Uterus (tissue), 4 donors: ENCODE data around the gene SPRYD7. TPM values are rescaled to one million over a fixed set of nuclear protein-coding genes. Genes with fewer than 3 reads are reported as not detected.

Experiments used
- DNase-seq, 2 donors: peaks; one replicate each; pipeline ENCODE4 v3.0.0-alpha.2; 2019 to 2020
- H3K27ac ChIP-seq, 2 donors: fragments of 200-600 bp; sonication (generic); 1 replicate in 1 of 2; 2 replicates in 1 of 2; pipeline ENCODE4 v1.5.1; 2016 to 2018
- H3K27me3 ChIP-seq, 2 donors: fragments of 200-600 bp; sonication (generic); one replicate each; pipeline ENCODE4 v1.5.1; 2018 to 2019; ENCODE audit warnings: control low read depth in 1 of 2
- H3K36me3 ChIP-seq, 2 donors: fragments of 200-600 bp; sonication (generic); one replicate each; pipeline ENCODE4 v1.5.1; 2019; ENCODE audit warnings: control low read depth in 1 of 2
- H3K4me1 ChIP-seq, 2 donors: fragments of 200-600 bp; sonication (generic); one replicate each; pipeline ENCODE4 v1.5.1; 2018 to 2019; ENCODE audit warnings: control low read depth in 1 of 2
- H3K4me3 ChIP-seq, 2 donors: fragments of 200-600 bp; sonication (generic); 1 replicate in 1 of 2; 2 replicates in 1 of 2; pipeline ENCODE4 v1.5.1; 2018 to 2019; ENCODE audit warnings: mild to moderate bottlenecking in 1 of 2
- H3K9me3 ChIP-seq, 2 donors: fragments of 200-600 bp; sonication (generic); one replicate each; pipeline ENCODE4 v1.5.1; 2019; ENCODE audit warnings: control low read depth in 1 of 2
- POLR2A ChIP-seq, 2 donors: fragments of 450-650 bp; IDR thresholded peaks; one replicate each; pipeline ENCODE4 v1.6.1; 2016; ENCODE audit warnings: antibody characterized with exemption in 2 of 2, mild to moderate bottlenecking in 1 of 2, moderate library complexity in 1 of 2
- intact Hi-C: fragments of 100-400 bp; cut with DNase I; formaldehyde crosslinking; loops from one replicate; pipeline ENCODE4 v1.15.1; 2023; ENCODE audit warnings: low total_unique reads
- total RNA-seq, 4 donors: library from RNA; depleted of rRNA in 3 of 4; stranded (reverse); fragments of >200 nt in 3 of 4; gene quantifications; one replicate each; pipeline versions ENCODE4 v1.1.0 to v1.2.4, GENCODE V29; 2014 to 2023
- TF ChIP-seq, protein P1 (sequence below), 4 experiments: fragments of 200-600 bp in 2 of 4; fragments of 450-650 bp in 2 of 4; sonication (generic) in 2 of 4; IDR thresholded peaks; one replicate each; pipeline ENCODE4 v1.5.1; 2016 to 2019; ENCODE audit warnings: antibody characterized with exemption in 4 of 4, mild to moderate bottlenecking in 2 of 4, moderate library complexity in 1 of 4
- donor health status: DM: yes; HTN: yes; CAD: no.

SPRYD7 gene, protein sequence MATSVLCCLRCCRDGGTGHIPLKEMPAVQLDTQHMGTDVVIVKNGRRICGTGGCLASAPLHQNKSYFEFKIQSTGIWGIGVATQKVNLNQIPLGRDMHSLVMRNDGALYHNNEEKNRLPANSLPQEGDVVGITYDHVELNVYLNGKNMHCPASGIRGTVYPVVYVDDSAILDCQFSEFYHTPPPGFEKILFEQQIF
- 10 to 100 TPM in 1 of 4 donors, 1 to 10 TPM in 2, under 1 TPM in 1; 0.59 to 10.2 (median 4.3) TPM for total RNA-seq

DNA sequence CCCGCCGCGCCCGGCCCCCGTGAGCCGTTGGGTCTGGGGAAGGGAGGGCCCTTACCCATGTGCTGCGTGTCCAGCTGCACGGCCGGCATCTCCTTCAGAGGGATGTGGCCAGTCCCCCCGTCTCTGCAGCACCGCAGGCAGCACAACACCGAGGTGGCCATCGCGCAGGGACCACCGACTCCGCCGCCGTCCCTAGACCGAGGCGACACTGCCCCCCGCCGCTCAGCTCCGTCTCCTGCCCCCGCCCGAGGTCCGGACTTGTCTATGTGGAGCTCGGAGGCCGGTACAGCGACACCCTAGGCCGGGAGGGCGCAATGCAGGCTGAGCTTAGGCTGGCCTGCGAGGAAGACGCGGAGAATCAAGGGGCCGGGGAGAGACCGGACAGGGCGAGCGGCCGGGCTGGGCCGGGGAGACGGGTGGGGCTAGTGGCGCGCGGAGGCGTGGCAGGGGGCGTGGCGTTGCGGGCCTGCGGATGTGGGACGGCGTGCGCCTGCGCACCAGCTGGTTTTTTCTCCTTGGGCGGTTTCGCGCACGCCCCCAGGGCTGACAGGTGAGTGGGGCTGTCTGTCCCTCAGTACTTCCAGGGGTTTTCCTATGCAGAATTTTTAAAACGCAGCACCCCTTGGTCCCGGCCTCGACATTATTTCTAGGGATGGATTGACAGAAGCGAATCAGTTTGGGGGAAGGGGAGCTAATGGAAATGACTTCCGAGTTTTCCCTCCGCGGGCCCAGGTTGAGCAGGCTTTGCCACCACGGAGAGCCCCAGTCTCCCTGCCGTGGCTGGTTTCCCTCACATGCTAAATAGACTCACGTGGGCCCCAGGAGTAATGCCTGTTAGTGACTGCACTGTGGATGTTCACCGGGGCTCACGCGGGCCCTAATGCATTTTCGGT, at the start of gene SPRYD7:
SPRYD7 (minus strand) TSS at position 266 of the 893 bp plus-strand sequence; CDS start at position 161, 105 bp downstream.
- intact Hi-C loops = loop anchor here (10.0 kb wide), 1 partner anchor 188 kb away; no protein-coding TSS in a partner anchor
- peak in 1 of 2 donors; percentile 54 for TF ChIP-seq POLR2A (IDR thresholded peaks at IDR 0.05)
- TF ChIP-seq, protein P1, sequence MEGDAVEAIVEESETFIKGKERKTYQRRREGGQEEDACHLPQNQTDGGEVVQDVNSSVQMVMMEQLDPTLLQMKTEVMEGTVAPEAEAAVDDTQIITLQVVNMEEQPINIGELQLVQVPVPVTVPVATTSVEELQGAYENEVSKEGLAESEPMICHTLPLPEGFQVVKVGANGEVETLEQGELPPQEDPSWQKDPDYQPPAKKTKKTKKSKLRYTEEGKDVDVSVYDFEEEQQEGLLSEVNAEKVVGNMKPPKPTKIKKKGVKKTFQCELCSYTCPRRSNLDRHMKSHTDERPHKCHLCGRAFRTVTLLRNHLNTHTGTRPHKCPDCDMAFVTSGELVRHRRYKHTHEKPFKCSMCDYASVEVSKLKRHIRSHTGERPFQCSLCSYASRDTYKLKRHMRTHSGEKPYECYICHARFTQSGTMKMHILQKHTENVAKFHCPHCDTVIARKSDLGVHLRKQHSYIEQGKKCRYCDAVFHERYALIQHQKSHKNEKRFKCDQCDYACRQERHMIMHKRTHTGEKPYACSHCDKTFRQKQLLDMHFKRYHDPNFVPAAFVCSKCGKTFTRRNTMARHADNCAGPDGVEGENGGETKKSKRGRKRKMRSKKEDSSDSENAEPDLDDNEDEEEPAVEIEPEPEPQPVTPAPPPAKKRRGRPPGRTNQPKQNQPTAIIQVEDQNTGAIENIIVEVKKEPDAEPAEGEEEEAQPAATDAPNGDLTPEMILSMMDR (IDR thresholded peaks at IDR 0.05) = peak; percentile 92 to 95 (median 94)

GRCh38 chr13:49985129-49985528, 49.0 kb upstream of the SPRYD7 start:
- Histone ChIP-seq H3K36me3 (no peaks in the 10 kb centered on the region), H3K27ac (no peak overlapping the region), H3K27me3 (no peaks in the 10 kb centered on the region), H3K9me3 (no peaks in the 10 kb centered on the region), H3K4me3 (no peak overlapping the region), H3K4me1 (no peaks in the 10 kb centered on the region)
- no peak for TF ChIP-seq POLR2A (IDR thresholded peaks at IDR 0.05)
- TF ChIP-seq, protein P1 (IDR thresholded peaks at IDR 0.05) = no peak
- no peak for DNase-seq
- intact Hi-C loops = no loop called here

More for the DNA sequence above, at the start of gene SPRYD7:
- no peaks in the 10 kb centered on the region for H3K9me3 ChIP-seq
- DNase-seq = peak; percentile 97 to 99
- H3K4me3 ChIP-seq = peak within 1 kb of the TSS; percentile 71 to 81
- H3K27me3 ChIP-seq = no peaks in the 10 kb centered on the region
- H3K4me1 ChIP-seq = peaks cover 0 to 3% of the 10 kb centered on the region in 2 donors
- H3K27ac ChIP-seq = peak within 1 kb of the TSS; percentile 70 to 74
- H3K36me3 ChIP-seq = no peaks in the 10 kb centered on the region

DNA sequence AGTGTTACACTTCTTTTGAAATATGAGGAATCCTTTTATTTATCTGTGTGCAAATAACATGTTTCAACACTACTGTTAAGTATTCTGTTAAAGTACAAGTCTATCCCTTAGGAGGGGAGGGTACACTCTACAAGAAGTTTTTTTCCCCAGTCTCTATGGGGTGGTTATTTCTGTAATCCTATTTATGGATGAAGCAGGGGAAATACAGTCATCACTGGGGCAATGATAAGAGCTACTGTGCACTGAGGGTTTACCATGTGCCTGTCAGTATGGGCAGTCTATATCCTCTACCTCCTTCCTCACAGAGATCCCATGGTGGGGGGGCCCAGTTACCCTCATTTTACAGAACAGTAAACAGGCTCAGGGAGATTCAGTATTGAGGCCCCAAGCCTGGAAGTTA, 44.1 kb upstream of the SPRYD7 start:
- no peaks in the 10 kb centered on the region for H3K4me1 ChIP-seq
- TF ChIP-seq, protein P1 (IDR thresholded peaks at IDR 0.05) = no peak
- no peaks in the 10 kb centered on the region for H3K9me3 ChIP-seq
- H3K36me3 ChIP-seq = no peaks in the 10 kb centered on the region
- no peak overlapping the region for H3K4me3 ChIP-seq
- H3K27me3 ChIP-seq = no peaks in the 10 kb centered on the region
- H3K27ac ChIP-seq = no peak overlapping the region
- no peak for DNase-seq
- intact Hi-C loops = no loop called here

DNA sequence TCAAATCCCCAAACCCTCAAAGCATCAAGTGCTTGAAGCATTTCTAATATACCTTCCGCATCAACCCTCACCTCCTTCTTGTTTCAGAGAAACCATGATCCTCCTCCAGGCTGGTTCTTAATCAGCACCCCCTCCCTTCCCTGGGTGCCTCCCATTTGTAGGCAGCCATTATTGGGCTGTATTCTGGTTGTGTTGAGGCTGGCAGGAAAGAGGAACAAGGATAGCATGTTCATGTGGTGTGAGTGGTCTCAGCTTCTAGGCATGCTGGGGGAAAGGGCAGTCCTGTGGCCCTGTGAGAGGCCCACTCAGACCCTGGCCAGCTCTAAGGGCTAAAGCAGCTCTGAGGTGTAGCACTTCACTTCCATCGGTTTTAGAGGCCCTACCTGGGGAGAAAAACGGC, 41.9 kb upstream of the SPRYD7 start:
- intact Hi-C loops = no loop called here
- H3K27me3 ChIP-seq = no peaks in the 10 kb centered on the region

More for the DNA sequence above, 41.9 kb upstream of the SPRYD7 start:
- Histone ChIP-seq H3K27ac (no peak overlapping the region), H3K9me3 (no peaks in the 10 kb centered on the region), H3K4me1 (no peaks in the 10 kb centered on the region), H3K4me3 (no peak overlapping the region), H3K36me3 (no peaks in the 10 kb centered on the region)
- TF ChIP-seq, protein P1 (IDR thresholded peaks at IDR 0.05) = no peak
- TF ChIP-seq POLR2A (IDR thresholded peaks at IDR 0.05) = no peak
- no peak for DNase-seq
